ENCODE measurements around the gene SYT12. TPM values are rescaled to one million over a fixed set of nuclear protein-coding genes. Genes with fewer than 3 reads are reported as not detected.

SYT12 gene
- 0.14 and 0.30 TPM in 2 replicates for total RNA-seq

DNA sequence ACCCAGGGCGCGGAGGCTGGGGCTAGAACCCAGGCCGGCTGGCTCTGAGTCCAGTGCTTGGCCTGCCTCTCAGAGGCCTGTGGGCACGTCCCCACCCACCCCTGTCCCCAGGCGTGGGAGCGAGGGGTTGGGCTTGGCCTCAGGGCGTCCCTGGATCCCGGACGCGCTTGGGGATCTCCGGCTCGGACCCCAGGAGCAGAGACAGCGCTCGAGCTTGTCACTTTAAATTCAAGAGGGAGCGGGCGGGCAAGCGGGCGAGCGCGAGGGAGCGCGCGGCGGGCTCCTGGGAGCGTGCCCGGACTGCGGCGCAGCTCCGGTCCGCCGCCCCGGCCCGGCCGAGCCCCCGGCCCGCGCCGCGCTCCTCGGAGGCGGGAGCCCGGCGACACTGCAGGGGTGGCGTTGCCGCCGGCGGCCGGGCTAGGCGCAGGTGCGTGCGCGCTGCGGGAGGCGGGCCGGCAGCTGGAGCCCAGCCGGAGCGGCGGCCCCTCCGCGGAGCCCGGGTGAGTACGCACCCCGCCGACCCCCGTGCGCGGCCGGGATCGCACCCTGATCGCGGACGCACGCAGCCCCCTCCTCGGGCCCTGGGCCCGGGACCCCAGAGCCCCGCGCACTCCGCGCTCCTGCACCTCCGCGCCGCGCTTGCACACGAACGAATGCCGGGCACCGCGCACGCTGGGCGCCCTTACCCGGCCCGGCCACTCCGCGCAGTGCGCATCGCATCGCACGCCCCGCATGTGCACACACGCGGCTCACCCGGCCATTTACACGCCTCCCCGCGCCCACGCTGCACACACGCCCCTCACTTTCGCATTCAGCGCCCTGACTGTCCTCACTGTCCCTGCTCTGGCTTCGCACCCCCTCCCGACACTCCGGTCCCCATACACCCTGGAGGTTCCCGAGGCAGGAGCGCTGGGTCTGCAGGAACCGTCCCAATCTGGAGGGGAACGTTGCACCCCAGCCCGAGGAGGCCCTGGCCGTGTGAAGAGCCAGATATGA, at the start of gene SYT12:
SYT12 (plus strand) TSS at position 174 of the 996 bp plus-strand sequence. CDS start 7,011 bp downstream, outside the sequence.

GRCh38 chr11:66974724-66975404, 48.1 kb upstream of the SYT12 start, which contains the start of gene C11orf86:
C11orf86 (plus strand) TSS chr11:66975304; CDS start chr11:66975363, 59 bp downstream.

GRCh38 chr11:67056267-67057204, 33.6 kb downstream of the SYT12 start, which contains the start of gene RHOD:
RHOD (plus strand) TSS chr11:67056847; CDS start chr11:67056903, 56 bp downstream.

Other genes with a start within 250 kb of the SYT12 start
- gene RCE1, start 179.7 kb upstream of the SYT12 start, total RNA-seq = 11.9 and 13.5 TPM in 2 replicates
- 10.1 and 25.9 TPM in 2 replicates for gene LRFN4, start 166.1 kb upstream of the SYT12 start, total RNA-seq
- gene PC, start 64.8 kb upstream of the SYT12 start, total RNA-seq = 11.5 and 31.5 TPM in 2 replicates
- gene C11orf86, start 47.8 kb upstream of the SYT12 start, total RNA-seq = 0.30 TPM in 1 of 2 replicates, not detected in the other
- 9.7 and 10.1 TPM in 2 replicates for gene RHOD, start 33.7 kb downstream of the SYT12 start, total RNA-seq
- gene KDM2A, start 96.1 kb downstream of the SYT12 start, total RNA-seq = 51.1 and 75.2 TPM in 2 replicates
- gene GRK2, start 243.3 kb downstream of the SYT12 start, total RNA-seq = 24.6 and 33.1 TPM in 2 replicates

Data from smooth muscle cell of the umbilical artery (primary cell).